HG02981 (cell line): ENCODE data around the gene CCDC121.
"Not testable (repeated sequence)": the region's sequence is repeated elsewhere in the genome, so short reads cannot be mapped to it uniquely, and the experiment has no call there.

Experiments
- ATAC-seq: cut with Tn5 transposase; IDR thresholded peaks from one replicate; pipeline ENCODE4 v1.9.1; 2021; ENCODE audit warnings: mild to moderate bottlenecking, moderate library complexity; ENCODE audit not compliant: unreplicated experiment

The CCDC121 gene

GRCh38 chr2:27638037-27638637 lies 9.3 kb upstream of the CCDC121 start:
- ATAC-seq: no peak

- no peak for ATAC-seq
Observed at GRCh38 chr2:27636766-27637165, 8.0 kb upstream of the CCDC121 start.

- ATAC-seq: no peak
Observed at GRCh38 chr2:27634291-27634690, 5.5 kb upstream of the CCDC121 start.

GRCh38 chr2:27630257-27630656 lies 1.4 kb upstream of the CCDC121 start:
- ATAC-seq: not testable (repeated sequence)

GRCh38 chr2:27627963-27628766 lies 647 bp downstream of the CCDC121 start:
- peak; percentile 17 for ATAC-seq

GRCh38 chr2:27626921-27627320 lies 1.9 kb downstream of the CCDC121 start:
- ATAC-seq: not testable (repeated sequence)

GRCh38 chr2:27626323-27626722 lies 2.5 kb downstream of the CCDC121 start:
- ATAC-seq: not testable (repeated sequence)

GRCh38 chr2:27624943-27625342 lies 3.9 kb downstream of the CCDC121 start:
- ATAC-seq: no peak

GRCh38 chr2:27622921-27623384 lies 5.9 kb downstream of the CCDC121 start:
- ATAC-seq: no peak

GRCh38 chr2:27621524-27621923 lies 7.3 kb downstream of the CCDC121 start:
- ATAC-seq: no peak

- no peak for ATAC-seq
Observed at GRCh38 chr2:27615316-27615715, 13.5 kb downstream of the CCDC121 start.

GRCh38 chr2:27613985-27614384 lies 14.8 kb downstream of the CCDC121 start:
- ATAC-seq: no peak

- ATAC-seq: no peak
Observed at GRCh38 chr2:27606611-27607010, 22.2 kb downstream of the CCDC121 start.

GRCh38 chr2:27596627-27597026 lies 32.2 kb downstream of the CCDC121 start:
- ATAC-seq: no peak

- not testable (repeated sequence) for ATAC-seq
Observed at GRCh38 chr2:27595412-27595811, 33.4 kb downstream of the CCDC121 start.

- ATAC-seq: not testable (repeated sequence)
Observed at GRCh38 chr2:27594020-27594703, 34.6 kb downstream of the CCDC121 start.

- no peak for ATAC-seq
Observed at GRCh38 chr2:27593240-27593639, 35.6 kb downstream of the CCDC121 start.

- ATAC-seq: no peak
Observed at GRCh38 chr2:27591745-27592144, 37.1 kb downstream of the CCDC121 start.

GRCh38 chr2:27588308-27588707 lies 40.5 kb downstream of the CCDC121 start:
- ATAC-seq: no peak

- no peak for ATAC-seq
Observed at GRCh38 chr2:27587025-27587424, 41.8 kb downstream of the CCDC121 start.

- ATAC-seq: no peak
Observed at GRCh38 chr2:27584597-27584996, 44.2 kb downstream of the CCDC121 start.
